Measurements from ENCODE around the gene EPHB2. TPM values are rescaled to one million over a fixed set of nuclear protein-coding genes. Genes with fewer than 3 reads are reported as not detected.

The EPHB2 gene
- total RNA-seq, 1 experiment from 2014 or later = 18.5 TPM

GRCh38 chr1:22951796-22952195 is 241.2 kb downstream of the EPHB2 start:
- Mint-ChIP-seq H3K9me3 (peaks cover under 1% of the 10 kb centered on the region; the same call in 1 of the 2 replicates), H3K4me1 (no peaks in the 10 kb centered on the region), H3K4me3 (no peak overlapping the region), H3K27ac (no peak overlapping the region), H3K27me3 (ENCODE audit: low read depth) (peaks cover 50% of the 10 kb centered on the region), H3K36me3 (no peaks in the 10 kb centered on the region)
- DNase-seq (ENCODE audit: low spot score) = no peak
- POLR2A ChIA-PET = no interaction called here
- ATAC-seq = no peak
- TF ChIP-seq ZSCAN18 (CRISPR knock-in tag; IDR thresholded peaks at IDR 0.05) (no peak), CREB1 (CRISPR knock-in tag; IDR thresholded peaks at IDR 0.05) (no peak), IRF2 (CRISPR knock-in tag; IDR thresholded peaks at IDR 0.05; ENCODE audit: borderline replicate concordance, low read depth) (no peak), TP53 (CRISPR knock-in tag; IDR thresholded peaks at IDR 0.05) (no peak), ZNF423 (CRISPR knock-in tag; IDR thresholded peaks at IDR 0.05) (no peak), AFF4 (CRISPR knock-in tag; IDR thresholded peaks at IDR 0.05; ENCODE audit: borderline replicate concordance) (no peak), SOX15 (CRISPR knock-in tag; IDR thresholded peaks at IDR 0.05) (no peak), MAX (CRISPR knock-in tag; IDR thresholded peaks at IDR 0.05) (no peak), ZNF532 (CRISPR knock-in tag; IDR thresholded peaks at IDR 0.05; ENCODE audit: borderline replicate concordance) (no peak), MLX (CRISPR knock-in tag; IDR thresholded peaks at IDR 0.05) (no peak), KAT7 (CRISPR knock-in tag; IDR thresholded peaks at IDR 0.05; ENCODE audit: borderline replicate concordance) (no peak), NFYB (CRISPR knock-in tag; conservative IDR thresholded peaks at IDR 0.05; ENCODE audit: low read depth) (no peak), SMAD3 (CRISPR knock-in tag; IDR thresholded peaks at IDR 0.05; ENCODE audit: borderline replicate concordance) (no peak)
- TF ChIP-seq, protein P1, sequence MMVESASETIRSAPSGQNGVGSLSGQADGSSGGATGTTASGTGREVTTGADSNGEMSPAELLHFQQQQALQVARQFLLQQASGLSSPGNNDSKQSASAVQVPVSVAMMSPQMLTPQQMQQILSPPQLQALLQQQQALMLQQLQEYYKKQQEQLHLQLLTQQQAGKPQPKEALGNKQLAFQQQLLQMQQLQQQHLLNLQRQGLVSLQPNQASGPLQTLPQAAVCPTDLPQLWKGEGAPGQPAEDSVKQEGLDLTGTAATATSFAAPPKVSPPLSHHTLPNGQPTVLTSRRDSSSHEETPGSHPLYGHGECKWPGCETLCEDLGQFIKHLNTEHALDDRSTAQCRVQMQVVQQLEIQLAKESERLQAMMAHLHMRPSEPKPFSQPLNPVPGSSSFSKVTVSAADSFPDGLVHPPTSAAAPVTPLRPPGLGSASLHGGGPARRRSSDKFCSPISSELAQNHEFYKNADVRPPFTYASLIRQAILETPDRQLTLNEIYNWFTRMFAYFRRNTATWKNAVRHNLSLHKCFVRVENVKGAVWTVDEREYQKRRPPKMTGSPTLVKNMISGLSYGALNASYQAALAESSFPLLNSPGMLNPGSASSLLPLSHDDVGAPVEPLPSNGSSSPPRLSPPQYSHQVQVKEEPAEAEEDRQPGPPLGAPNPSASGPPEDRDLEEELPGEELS (CRISPR knock-in tag; IDR thresholded peaks at IDR 0.05) = no peak
- CTCF ChIA-PET = no interaction called here
